SK-N-DZ (cell line): Measurements from ENCODE around the gene MARCHF3.
"Not testable (repeated sequence)": the region's sequence is repeated elsewhere in the genome, so short reads cannot be mapped to it uniquely, and the experiment has no call there.

Source experiments
- DNase-seq: peaks from one replicate; pipeline ENCODE4 v3.0.0-alpha.2; 2015; ENCODE audit warnings: low spot score

MARCHF3 gene

GRCh38 chr5:126919566-126919965 is 110.8 kb downstream of the MARCHF3 start:
- DNase-seq: no peak

- DNase-seq: no peak
Observed at GRCh38 chr5:126918615-126918957, 111.8 kb downstream of the MARCHF3 start.

DNA sequence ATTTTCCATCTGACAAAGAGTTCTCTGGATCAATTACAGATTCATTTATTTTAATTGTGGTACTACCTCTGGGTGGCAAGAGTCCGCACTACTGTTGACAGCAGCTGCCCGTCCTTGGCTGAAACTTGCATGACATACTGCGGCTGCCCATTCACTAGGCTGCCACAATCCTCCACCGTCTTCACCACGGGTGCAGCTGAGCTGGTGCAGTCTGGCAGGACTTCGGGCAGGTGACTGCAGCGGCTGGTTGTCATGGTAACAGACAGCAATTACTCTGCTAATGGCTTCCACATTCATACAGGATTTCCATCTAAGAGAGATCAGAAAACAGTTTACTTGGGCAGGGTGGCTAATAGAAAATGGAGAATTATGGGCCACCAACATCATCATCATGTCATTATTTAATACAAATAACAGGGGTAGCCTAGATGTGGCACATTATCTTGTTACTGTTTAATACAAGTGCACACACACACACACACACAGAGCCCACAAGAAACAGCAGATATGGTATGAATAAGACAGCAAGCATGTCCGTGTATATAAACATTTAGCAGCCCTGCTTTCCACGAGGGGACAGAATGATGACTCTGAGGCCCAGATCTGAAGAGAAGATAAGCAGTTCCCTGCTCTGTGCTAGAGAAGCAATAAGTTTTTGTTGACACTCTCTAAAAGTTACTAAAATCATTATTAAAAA is 112.3 kb downstream of the MARCHF3 start:
- DNase-seq: peak; percentile 89

- no peak for DNase-seq
Observed at GRCh38 chr5:126915496-126915895, 114.9 kb downstream of the MARCHF3 start.

DNA sequence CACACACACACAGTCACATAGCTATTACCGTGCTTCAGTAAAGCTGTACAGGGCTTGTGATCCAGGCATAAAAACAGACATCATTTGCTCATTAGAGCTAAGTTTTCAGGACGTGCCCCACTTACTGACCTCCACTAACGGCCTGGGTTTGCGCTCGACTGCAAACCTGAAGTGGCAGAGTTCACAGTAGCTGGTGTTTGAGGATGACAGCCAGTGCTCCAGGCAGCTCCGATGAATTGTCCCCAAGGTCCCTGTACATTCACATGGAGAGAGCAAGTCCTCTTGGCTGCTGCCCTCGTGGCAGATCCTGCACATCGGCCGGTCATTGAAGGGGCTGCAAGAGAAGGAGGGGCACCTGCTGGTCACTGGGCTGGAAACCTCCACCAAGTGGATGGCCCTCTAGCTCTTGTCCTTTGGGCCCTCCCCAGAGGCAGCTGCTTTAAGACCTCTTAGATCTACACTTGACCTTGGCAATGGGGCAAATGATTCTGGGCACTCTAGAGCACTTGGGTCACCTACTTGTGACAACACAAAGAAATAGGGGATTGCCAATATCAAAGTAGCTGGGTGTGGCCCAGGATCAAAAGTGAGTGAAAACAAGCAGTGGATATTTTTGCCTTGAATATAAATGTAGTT is 115.4 kb downstream of the MARCHF3 start:
- DNase-seq: no peak

DNA sequence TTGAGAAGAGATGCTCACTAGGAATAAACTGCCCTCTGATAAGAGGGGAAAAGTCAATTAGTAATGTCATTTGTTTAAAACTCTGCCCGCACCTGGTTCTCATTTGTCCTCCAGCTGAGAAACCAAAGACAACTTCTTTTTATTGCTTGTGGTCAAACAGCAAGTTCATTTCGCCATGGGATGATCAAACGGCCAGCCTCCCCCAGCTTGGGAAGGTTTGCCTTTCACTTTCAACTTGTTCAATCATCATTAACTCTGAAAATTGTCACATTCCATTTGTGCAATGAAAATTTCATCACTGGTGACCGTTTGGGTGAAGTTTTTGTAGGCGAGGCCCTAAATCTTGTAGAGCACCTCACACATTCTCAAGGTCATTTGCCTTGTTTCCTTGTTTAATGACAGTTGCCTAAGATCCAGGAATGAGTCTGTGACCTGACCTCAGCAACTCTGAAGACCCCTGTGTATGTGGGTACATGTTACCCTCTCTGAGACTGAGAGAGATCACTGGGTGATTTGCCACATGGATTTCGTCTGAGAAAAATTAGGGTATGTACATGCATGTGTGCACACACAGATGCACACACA is 117.7 kb downstream of the MARCHF3 start:
- DNase-seq: no peak

DNA sequence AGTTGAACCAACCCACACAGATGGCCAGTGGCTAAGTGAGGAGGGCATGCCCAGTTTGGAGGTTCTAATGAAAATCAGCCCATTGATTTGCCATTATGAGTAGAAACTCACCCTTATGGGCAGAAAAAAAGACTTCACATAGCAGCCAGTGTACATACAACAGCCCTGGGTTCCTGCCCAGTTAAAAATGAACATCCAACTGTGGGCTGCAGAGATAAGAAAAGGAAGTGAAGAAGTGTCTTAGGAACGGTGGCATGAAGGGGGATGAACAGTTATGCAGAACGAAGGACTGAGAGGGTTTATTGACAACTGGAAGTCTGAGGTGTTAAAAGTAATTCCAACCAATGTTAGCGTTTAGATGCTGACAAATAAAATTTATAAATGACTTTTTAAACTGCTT is 118.4 kb downstream of the MARCHF3 start:
- DNase-seq: no peak

DNA sequence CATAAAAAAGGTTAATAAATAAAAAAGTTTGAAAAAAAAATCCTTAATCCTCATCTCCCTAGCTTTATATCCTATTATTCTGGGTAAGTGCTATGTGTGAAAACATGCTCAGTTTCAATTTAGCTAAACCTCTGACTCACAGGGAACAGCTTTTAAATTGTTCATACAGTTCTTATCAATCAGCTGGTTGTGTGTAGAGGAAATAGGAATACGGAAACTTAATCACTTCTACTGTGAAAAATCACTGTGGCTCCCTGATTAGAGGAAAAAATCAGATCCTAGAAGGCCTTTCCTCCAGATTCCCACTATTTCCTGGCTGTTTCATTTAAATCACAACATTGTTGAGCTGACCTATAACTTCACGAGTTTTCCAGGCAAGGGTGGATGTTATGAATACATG is 120.5 kb downstream of the MARCHF3 start:
- no peak for DNase-seq

GRCh38 chr5:126904407-126904806 is 126.0 kb downstream of the MARCHF3 start:
- not testable (repeated sequence) for DNase-seq

DNA sequence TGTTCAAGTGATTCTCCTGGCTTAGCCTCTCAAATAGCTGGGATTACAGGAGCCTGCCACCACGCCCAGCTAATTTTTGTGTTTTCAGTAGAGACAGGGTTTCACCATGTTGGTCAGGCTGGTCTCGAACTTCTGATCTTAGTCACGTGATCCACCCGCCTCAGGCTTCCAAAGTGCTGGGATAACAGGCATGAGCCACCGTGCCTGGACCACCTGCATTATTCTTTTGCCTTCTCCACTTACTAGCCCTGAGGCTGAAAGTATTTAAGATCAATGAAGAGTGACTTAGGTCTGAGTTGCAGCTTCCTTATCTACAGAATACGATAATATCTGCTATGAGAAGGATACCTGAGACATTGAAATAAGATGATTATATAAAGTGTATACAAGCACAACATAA is 129.6 kb downstream of the MARCHF3 start:
- DNase-seq: no peak

DNA sequence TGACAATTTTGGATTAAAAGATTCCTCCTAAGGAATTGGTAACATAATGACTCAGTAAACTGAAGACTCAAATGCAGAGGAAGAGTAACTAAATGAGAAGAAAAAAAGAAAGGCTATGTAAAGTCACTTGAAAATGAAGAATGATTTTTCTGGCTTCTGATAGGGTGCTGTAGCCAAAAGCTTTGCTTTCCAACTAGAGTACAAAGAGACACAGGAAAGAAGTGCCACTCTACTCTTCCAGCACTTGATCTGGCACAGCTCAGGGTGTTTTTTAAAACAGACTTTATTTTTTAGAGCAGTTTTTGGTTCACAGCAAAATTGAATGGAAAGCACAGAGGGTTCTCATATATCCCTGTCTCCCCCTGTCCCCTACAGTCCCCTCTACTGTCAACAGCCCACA is 130.9 kb downstream of the MARCHF3 start:
- DNase-seq: no peak

- no peak for DNase-seq
Observed at GRCh38 chr5:126897851-126898630, 132.3 kb downstream of the MARCHF3 start.

DNA sequence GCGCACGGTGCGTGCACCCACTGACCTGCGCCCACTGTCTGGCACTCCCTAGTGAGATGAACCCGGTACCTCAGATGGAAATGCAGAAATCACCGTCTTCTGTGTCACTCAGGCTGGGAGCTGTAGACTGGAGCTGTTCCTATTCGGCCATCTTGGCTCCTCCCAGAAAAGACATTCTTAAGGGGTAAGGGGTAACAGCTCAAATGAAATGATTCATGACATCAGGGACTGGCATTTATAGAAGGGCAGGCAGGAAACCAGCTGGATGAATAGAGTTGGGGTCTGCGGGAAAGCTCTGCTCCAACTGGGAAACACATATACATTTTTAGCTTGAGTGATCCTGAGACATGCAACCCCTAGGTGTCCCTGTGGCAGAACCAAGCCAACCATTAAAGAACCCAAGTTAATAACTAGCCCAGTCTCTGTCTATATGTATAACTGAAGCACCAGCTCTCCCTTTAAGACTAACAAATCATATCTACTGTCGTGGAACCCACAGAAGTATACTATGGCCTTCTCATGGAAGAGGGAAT is 134.1 kb downstream of the MARCHF3 start:
- DNase-seq: no peak

GRCh38 chr5:126895712-126896111 is 134.6 kb downstream of the MARCHF3 start:
- not testable (repeated sequence) for DNase-seq

DNA sequence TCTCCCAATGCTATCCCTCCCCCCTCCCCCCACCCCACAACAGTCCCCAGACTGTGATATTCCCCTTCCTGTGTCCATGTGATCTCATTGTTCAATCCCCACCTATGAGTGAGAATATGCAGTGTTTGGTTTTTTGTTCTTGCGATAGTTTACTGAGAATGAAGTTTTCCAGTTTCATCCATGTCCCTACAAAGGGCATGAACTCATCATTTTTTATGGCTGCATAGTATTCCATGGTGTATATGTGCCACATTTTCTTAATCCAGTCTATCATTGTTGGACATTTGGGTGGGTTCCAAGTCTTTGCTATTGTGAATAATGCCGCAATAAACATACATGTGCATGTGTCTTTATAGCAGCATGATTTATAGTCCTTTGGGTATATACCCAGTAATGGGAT is 139.9 kb downstream of the MARCHF3 start:
- DNase-seq: not testable (repeated sequence)

DNA sequence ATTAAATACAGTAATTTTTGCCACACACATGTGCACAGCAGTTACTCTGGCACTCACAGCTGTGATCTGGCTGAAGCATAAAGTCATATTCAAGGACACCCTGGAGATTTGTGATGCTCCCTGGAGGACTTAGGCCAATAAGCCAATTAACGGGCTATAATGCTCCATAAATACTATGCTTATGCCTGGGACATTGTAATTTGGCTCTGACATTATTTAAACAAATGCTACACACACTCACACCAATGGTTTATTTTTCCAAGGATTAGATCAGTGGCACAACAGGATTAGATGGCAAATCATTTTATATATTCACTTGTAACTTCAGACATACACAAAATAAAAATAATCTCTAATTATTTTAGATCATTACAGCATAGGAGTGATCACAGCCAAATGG is 142.2 kb downstream of the MARCHF3 start:
- DNase-seq: no peak

- peak; percentile 50 for DNase-seq
Observed at GRCh38 chr5:126884269-126884819, 146.0 kb downstream of the MARCHF3 start.

- peak; percentile 28 for DNase-seq
Observed at GRCh38 chr5:126883564-126884245, 146.7 kb downstream of the MARCHF3 start.

GRCh38 chr5:126881821-126882600 is 148.3 kb downstream of the MARCHF3 start:
- DNase-seq: no peak

- DNase-seq: no peak
Observed at GRCh38 chr5:126878634-126879033, 151.7 kb downstream of the MARCHF3 start.
